Measurements from ENCODE around the gene MAFG.
A peak's percentile ranks its signal among the peaks of the same experiment; 100 is the strongest.

The MAFG gene

DNA sequence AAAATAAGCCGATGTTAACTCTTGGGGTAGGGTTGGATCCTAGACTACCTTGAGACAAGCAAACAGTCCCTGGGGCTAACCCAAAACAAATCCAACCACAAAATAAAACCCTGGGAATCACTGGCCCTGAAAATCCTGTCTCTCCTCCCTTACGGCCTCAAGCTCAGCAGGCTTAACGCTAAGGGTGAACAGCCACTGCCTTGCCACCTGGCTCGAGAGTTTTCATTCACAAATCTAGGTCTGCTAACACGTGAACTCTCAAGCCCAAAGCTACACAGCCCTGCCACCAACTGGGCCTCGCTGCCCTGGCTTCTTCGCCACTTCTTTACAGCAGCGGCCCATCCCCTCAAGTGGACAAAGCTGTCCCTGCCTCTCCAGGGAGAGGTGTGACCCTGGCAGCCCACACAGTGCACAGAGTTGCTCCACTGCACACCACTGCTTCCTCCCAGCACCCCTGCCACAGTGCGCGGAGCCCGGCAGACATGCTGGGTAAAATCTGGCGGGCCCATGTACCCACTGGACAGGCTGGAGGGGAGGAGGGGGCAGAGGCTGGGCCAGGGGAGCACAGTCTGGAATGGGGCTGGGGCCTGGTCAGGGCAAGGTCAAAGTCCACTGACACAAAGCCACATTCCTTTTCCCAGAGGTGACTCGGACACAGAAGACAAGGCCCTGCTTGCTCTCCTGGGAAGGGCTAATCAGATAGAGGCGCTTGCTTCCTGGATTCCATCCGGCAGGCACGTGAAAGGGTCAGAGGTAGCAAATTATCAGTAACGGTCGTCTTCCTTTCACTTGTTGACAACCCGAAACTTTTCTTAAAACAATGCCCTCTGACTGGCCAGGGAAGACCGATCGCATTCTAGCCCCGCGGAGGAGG lies 17.3 kb downstream of the MAFG start:
- DNase-seq: no peak

DNA sequence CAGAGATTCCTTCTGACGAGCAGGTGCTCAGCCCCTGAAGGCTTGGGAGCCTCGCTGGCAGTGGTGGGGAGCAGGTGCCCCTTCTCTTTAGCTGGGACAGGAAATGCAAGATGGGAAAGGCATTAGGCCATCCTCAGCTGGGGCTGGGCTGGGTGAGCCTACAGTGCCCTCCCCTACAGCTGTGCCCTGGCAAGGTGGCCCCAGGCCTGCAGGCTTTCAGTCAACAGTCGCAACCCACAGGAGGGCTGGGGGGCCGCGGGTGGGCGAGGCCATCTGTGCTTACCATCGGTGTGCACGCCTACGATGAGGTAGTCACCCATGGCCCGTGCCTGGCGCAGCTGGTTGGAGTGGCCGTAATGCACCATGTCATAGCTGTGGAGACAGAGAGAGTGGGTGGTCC lies 18.3 kb downstream of the MAFG start:
- DNase-seq: no peak

DNA sequence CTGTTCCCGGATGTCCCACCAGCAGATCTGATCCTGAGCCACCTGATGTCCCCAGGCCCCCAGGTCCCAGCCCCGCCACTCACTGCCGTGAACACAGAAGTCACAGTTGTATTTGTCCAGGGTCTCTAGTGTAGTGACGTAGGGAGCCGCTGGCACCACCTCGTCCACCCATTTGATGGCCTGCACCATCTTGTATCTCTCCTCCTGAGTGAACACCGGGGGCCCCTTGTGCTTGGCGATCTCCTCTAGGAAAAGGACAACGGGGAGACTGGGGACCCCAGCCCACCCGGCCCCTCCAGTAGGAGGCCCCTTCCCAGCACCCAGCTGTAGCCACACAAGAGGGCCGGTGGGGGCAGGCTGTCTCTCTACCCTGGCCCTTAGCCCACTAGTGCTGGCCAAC lies 18.7 kb downstream of the MAFG start:
- no peak for DNase-seq

- no peak for DNase-seq
These were observed 20.1 kb downstream of the MAFG start for GRCh38 chr17:81907219-81908145.

GRCh38 chr17:81906476-81907218 lies 20.9 kb downstream of the MAFG start:
- DNase-seq: no peak

DNA sequence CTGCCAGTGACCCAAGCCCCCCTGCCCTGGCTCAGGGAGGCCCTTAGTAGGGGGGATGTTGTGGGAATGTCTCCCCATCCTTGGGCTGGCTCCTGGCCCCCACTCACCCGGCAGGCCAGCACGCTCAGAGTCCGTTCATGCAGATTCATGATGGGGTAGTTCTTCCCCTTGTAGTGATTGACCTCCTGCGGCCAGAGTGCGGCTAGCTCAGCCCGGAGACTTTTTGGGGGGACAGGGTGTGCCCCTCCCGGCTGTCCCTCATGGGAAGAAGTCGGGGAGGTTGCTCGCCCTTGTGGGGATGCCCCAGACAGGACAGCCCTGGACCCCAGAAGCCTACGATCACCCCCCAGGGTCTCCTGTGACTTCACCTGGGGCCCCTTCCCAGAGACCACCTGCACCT lies 21.5 kb downstream of the MAFG start:
- DNase-seq: no peak

- DNase-seq: no peak
These were observed 22.1 kb downstream of the MAFG start for GRCh38 chr17:81905424-81905875.

DNA sequence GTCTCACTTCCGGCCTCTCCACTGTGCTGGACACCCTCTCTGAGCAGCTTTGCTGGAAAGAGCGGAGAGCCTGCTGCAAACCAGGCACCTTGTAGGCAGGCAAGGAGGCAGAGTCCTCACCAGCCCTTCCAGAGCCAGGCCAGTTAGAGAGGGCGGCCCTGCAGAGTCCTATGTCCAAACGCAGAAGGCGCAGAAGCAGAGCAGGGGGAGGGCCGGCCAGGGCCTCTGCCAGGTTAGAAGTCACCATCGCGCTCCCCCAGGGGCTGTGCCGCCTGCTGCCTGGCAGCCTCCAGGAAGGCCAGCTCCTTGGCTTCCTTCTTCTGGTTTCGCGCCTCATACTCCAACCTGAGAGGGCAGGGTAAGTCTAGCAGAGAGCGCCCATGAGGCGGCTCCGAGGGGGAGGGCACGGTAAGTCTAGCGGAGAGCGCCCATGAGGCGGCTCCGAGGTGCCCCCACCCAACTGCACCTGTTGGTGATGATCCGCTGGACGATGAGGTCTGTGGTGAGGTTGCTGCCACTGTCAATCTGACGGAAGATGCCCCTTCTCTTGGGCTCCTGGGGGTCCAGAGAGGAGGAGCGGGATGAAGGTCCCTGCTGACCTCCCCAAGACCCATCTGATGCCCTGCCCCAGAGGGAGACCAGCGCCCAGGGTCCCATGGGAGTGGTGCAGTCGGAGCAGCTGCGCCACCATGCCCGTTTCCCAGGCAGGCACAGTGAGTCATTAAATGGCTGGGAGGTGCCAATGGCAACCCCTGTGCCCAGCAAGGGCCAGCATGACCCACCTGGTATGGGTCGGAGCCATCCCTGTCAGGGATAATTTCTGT lies 22.7 kb downstream of the MAFG start:
- no peak for DNase-seq

DNA sequence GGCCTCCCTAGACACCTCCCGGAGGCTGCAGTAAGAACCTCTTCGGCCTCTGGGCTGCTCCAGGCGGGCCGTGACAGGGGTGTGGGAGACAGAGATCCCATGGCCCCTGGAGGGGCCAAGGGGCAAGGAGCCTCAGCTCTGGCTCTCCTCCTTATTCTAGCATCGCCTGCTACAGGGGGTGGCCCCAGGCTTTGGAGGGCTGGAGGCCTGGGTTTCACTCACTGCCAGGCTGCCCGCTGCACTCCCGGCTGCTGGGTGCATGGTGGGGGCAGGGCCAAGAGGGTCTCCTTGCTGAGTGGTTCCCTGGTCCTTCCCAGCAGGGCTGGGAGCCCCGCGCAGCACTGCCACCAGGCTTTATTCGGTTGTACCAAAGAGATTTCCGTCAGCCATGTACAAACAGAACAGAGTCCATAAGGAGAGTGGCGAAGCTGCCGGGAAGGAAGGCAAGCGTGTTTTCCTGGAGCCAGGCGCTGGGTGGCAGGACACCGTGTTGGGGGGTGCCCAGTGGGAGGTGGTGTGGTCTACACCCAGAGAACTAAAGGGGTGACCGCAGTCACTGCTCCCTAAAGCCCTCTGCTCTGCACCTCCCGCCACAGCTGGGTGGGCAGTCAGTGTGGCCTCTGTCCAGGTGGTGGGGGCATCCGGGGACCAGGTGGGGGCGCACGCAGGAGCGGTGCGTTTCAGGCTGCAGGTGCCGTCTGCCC lies 23.5 kb downstream of the MAFG start:
- DNase-seq: no peak

GRCh38 chr17:81903415-81903831 lies 24.1 kb downstream of the MAFG start:
- DNase-seq: no peak

DNA sequence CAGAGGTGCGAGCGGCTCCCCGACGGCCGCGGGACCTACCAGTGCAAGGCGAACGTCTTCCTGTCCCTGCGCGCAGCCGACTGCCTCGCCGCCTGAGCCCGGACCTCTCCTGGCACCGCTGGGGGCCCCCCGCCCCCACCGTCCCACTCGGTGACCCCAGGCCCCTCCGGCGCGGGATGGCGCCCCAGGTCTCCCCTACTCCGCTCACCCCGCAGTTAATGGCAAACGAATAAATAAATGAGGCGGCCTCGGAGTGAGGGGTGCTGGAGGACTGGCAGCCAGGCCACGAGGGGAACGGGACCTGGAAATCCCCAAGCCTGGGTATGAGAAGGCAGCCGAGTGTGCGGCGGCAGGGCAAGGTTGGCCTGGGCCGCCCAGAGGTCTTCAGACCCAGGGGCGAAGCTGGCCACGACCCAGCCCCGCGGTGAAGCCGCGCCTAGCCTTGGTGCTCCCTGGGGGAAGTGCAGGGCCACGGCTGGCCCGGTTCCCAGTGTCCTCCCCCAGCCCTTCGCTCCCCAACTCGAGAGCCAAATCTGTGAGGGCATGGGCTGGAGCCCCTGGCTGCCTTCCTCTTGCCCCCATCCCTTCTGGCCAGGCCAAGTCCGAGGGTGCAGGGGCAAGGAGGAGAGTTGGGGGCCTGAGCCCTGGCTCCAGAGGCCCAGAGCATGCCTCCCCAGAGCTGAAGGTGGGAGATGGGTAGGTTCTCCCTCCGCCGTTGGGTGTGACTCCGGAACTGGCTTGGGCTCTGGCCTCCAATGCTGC lies 24.7 kb downstream of the MAFG start:
- no peak for DNase-seq

DNA sequence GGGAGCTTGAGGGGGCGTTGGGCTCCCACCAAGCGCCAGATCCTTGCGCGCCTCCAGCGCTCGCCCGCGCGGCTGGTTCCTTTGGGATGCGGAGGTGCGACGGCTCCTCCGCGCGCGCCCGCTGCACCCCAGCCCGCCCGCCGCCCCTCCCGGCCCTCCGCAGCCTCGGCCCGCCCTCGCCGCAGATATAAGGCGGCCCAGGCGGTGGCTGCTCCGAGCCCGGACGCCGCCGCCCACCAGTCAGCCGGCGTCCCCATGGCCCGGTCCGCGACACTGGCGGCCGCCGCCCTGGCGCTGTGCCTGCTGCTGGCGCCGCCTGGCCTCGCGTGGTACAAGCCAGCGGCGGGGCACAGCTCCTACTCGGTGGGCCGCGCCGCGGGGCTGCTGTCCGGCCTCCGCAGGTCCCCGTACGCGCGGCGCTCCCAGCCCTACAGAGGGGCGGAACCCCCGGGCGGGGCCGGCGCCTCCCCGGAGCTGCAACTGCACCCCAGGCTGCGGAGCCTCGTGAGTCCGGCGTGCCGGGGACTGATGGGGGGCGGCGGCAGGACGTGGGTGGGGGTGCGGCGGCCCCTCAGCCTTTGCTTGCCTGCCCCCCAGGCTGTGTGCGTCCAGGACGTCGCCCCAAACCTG lies 25.4 kb downstream of the MAFG start, which contains the start of gene NPB:
NPB (plus strand) TSS at position 216 of the 630 bp plus-strand sequence; CDS start at position 256, 40 bp downstream.
- DNase-seq: no peak

DNA sequence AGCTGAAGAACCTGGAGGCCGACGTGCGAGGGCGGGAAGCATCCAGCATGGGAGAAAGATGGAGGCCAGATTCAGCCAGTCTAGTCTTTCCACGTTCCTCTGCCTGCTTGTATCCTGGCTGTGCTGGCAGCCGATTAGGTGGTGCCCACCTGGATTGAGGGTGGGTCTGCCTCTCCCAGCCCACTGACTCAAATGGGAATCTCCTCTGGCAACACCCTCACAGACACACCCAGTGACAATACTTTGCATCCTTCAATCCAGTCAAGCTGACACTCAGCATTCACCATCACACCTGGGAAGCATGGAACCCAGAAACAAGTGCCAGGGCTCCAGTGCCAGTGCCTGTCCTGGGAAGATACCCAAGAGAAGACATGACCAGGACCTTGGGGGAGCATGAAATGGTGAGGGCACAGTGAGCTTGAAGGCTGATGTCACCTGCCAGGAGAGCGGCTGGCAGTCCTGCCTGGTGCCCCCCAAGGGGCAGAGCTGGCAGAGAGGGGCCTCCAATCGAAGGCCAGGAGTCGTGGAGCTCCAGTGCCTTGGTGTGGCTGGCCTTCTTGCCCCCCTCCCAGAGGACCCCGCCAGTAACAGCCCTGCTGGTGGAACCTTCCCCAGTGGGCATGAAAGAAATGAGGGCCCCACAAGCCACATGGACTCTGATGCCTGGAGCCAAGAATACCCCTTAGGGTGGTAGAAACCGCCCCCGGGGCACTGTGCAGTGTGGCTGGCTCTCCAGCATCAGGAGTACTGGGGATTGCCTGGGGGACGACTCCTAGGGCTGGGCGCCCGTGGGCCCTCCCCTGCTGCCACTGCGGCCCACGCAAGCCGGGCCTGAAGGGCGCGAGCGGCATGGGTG lies 26.1 kb downstream of the MAFG start:
- no peak for DNase-seq

- DNase-seq: no peak
These were observed 27.2 kb downstream of the MAFG start for GRCh38 chr17:81900181-81900820.

- DNase-seq: no peak
These were observed 27.9 kb downstream of the MAFG start for GRCh38 chr17:81899514-81900166.

- DNase-seq: no peak
These were observed 28.6 kb downstream of the MAFG start for GRCh38 chr17:81898885-81899284.

DNA sequence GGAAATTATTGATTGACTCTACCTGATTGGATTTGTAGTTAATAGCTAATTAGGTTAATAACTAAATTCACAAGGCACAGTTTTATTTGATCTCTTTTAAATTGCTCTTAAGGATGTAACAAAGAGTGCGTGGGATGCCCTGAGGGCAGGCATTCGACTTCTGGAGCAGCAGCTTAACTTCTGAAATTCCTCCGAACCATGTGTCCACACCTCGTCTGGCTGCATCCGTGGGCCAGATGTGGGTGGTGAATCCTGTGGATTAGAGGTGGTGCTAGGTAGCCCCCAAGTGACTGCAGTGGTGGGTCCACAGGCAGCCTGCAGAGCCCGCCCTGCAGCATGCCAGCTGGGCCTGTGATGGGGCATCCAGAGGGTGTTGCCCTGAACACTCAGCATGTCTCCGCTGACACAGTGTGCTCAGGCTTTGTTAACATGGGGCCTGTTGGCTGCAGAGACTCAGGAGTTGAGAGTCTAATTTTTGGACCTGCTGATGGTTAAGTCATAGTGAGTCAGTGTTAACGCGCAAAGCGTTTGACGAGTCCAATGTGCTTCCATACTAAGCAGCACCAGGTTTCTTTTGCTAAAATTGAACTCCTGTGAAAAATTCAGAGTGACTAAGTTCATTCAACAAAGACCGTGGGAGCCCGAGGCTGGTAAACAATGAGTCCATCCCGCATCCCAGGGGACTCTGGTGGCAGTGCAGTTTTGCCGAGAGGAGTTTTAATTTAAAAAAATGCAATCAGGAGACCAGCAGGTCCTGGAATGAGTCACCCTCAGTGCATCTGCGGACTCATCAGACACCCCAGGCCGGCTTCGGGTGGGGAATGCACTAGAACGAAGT lies 29.3 kb downstream of the MAFG start:
- DNase-seq: peak; percentile 99
